ES-I3 (cell line): Measurements from ENCODE around the gene KCNK7.
A peak's percentile ranks its signal among the peaks of the same experiment; 100 is the strongest.
"Not testable (repeated sequence)": the region's sequence is repeated elsewhere in the genome, so short reads cannot be mapped to it uniquely, and the experiment has no call there.

Experiments used
- H3K36me3 ChIP-seq: 2 replicates; pipeline ENCODE4 v1.6.1; 2013; ENCODE audit warnings: mild to moderate bottlenecking, low read length, control low read depth, moderate library complexity; ENCODE audit not compliant: insufficient read depth
- H3K4me1 ChIP-seq: 2 replicates; pipeline ENCODE4 v1.6.1; 2013; ENCODE audit warnings: mild to moderate bottlenecking, control low read depth, low read length; ENCODE audit not compliant: insufficient read depth
- H3K9ac ChIP-seq: 2 replicates; pipeline ENCODE4 v1.6.1; 2013; ENCODE audit warnings: low read depth, mild to moderate bottlenecking, low read length, moderate library complexity
- H3K9me3 ChIP-seq: 2 replicates; pipeline ENCODE4 v1.6.1; 2013; ENCODE audit warnings: mild to moderate bottlenecking, low read length, moderate library complexity; ENCODE audit not compliant: control insufficient read depth, insufficient read depth

The KCNK7 gene

GRCh38 chr11:65572356-65573051, 23.1 kb downstream of the KCNK7 start, which contains the start of gene FAM89B:
FAM89B (plus strand) TSS chr11:65572538; CDS start chr11:65572670, 132 bp downstream.
- Histone ChIP-seq H3K36me3 (no peaks in the 10 kb centered on the region), H3K9me3 (no peaks in the 10 kb centered on the region), H3K4me1 (peaks cover 19% of the 10 kb centered on the region; the same call in 1 of the 2 replicates), H3K9ac (peak within 1 kb of the TSS; percentile 62; the same call in 1 of the 2 replicates)

GRCh38 chr11:65571940-65572339, 23.7 kb downstream of the KCNK7 start:
- H3K36me3 ChIP-seq, result no peaks in the 10 kb centered on the region
- peak overlapping the region; percentile 62; the same call in 1 of the 2 replicates for H3K9ac ChIP-seq
- H3K9me3 ChIP-seq, result no peaks in the 10 kb centered on the region
- H3K4me1 ChIP-seq, result peaks cover 14% of the 10 kb centered on the region; the same call in 1 of the 2 replicates

GRCh38 chr11:65571420-65571819, 24.2 kb downstream of the KCNK7 start:
- no peak overlapping the region for H3K9ac ChIP-seq
- H3K9me3 ChIP-seq, result no peaks in the 10 kb centered on the region
- no peaks in the 10 kb centered on the region for H3K36me3 ChIP-seq
- H3K4me1 ChIP-seq, result peaks cover 14% of the 10 kb centered on the region; the same call in 1 of the 2 replicates

- no peaks in the 10 kb centered on the region for H3K9me3 ChIP-seq
- H3K36me3 ChIP-seq, result no peaks in the 10 kb centered on the region
- H3K4me1 ChIP-seq, result peaks cover 11% of the 10 kb centered on the region; the same call in 1 of the 2 replicates
- H3K9ac ChIP-seq, result peak within 1 kb of the TSS; percentile 78
Observed at GRCh38 chr11:65569973-65570918, 25.4 kb downstream of the KCNK7 start, which contains the start of gene ZNRD2. ZNRD2 (plus strand) TSS chr11:65570477; CDS start chr11:65570492, 15 bp downstream.

- Histone ChIP-seq H3K36me3 (no peaks in the 10 kb centered on the region), H3K4me1 (peaks cover 8% of the 10 kb centered on the region; the same call in 1 of the 2 replicates)
Observed at GRCh38 chr11:65569164-65569972, 26.2 kb downstream of the KCNK7 start.

GRCh38 chr11:65565624-65566453, 29.8 kb downstream of the KCNK7 start:
- H3K9ac ChIP-seq, result no peak overlapping the region

More at GRCh38 chr11:65569164-65569972, 26.2 kb downstream of the KCNK7 start:
- no peaks in the 10 kb centered on the region for H3K9me3 ChIP-seq
- H3K9ac ChIP-seq, result peak overlapping the region; percentile 78

GRCh38 chr11:65564879-65565559, 30.6 kb downstream of the KCNK7 start:
- H3K4me1 ChIP-seq, result peaks cover 18% of the 10 kb centered on the region; the same call in 1 of the 2 replicates
- not testable (repeated sequence) for H3K36me3 ChIP-seq, H3K9ac ChIP-seq, H3K9me3 ChIP-seq

More at GRCh38 chr11:65565624-65566453, 29.8 kb downstream of the KCNK7 start:
- Histone ChIP-seq H3K9me3 (no peaks in the 10 kb centered on the region), H3K4me1 (peaks cover 13% of the 10 kb centered on the region; the same call in 1 of the 2 replicates), H3K36me3 (no peaks in the 10 kb centered on the region)

GRCh38 chr11:65563601-65564000, 32.0 kb downstream of the KCNK7 start:
- Histone ChIP-seq H3K9ac (no peak overlapping the region), H3K4me1 (peaks cover 24% of the 10 kb centered on the region)

GRCh38 chr11:65562788-65563187, 32.8 kb downstream of the KCNK7 start:
- Histone ChIP-seq H3K9me3 (no peaks in the 10 kb centered on the region), H3K4me1 (peaks cover 25% of the 10 kb centered on the region)

More at GRCh38 chr11:65563601-65564000, 32.0 kb downstream of the KCNK7 start:
- Histone ChIP-seq H3K9me3 (no peaks in the 10 kb centered on the region), H3K36me3 (no peaks in the 10 kb centered on the region)

GRCh38 chr11:65562020-65562419, 33.6 kb downstream of the KCNK7 start:
- peaks cover 29% of the 10 kb centered on the region for H3K4me1 ChIP-seq
- H3K36me3 ChIP-seq, result no peaks in the 10 kb centered on the region

More at GRCh38 chr11:65562788-65563187, 32.8 kb downstream of the KCNK7 start:
- Histone ChIP-seq H3K9ac (no peak overlapping the region), H3K36me3 (no peaks in the 10 kb centered on the region)

GRCh38 chr11:65560555-65561418, 34.8 kb downstream of the KCNK7 start:
- H3K9me3 ChIP-seq, result no peaks in the 10 kb centered on the region
- H3K4me1 ChIP-seq, result peaks cover 32% of the 10 kb centered on the region
- H3K36me3 ChIP-seq, result no peaks in the 10 kb centered on the region
- H3K9ac ChIP-seq, result peak overlapping the region; percentile 3; the same call in 1 of the 2 replicates

More at GRCh38 chr11:65562020-65562419, 33.6 kb downstream of the KCNK7 start:
- Histone ChIP-seq H3K9me3 (no peaks in the 10 kb centered on the region), H3K9ac (no peak overlapping the region)
